GM21786 (cell line): ENCODE measurements around the gene STARD5.
"Not testable (repeated sequence)": the region's sequence is repeated elsewhere in the genome, so short reads cannot be mapped to it uniquely, and the experiment has no call there.

Experiments used
- ATAC-seq: cut with Tn5 transposase; IDR thresholded peaks from one replicate; pipeline ENCODE4 v1.9.1; 2021; ENCODE audit not compliant: unreplicated experiment

Gene STARD5

DNA sequence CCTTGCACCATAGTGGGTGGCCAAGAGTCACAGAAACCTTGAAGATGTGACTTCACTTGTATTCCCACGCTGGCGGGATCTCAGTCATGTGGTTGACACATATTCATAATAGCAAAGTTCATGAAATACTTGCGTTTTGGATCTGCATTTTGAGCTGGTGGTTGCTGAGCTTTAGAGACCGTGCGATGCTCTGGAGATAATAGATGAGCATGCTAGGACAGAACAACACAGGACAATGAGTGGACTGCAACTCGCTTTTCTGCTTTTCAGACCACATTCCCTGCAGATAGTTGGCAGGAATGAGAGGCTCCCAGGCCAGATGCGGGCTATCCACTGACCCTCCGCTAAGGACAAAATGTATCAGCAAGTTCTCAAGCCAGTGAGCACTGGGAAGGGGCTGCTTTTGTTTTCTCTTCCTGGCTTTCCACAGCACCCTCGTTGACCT, 13.8 kb upstream of the STARD5 start:
- no peak for ATAC-seq

GRCh38 chr15:81337241-81337640, 13.3 kb upstream of the STARD5 start:
- no peak for ATAC-seq

- no peak for ATAC-seq
Measured at GRCh38 chr15:81336568-81336967, 12.6 kb upstream of the STARD5 start.

- no peak for ATAC-seq
Measured at GRCh38 chr15:81335631-81336030, 11.7 kb upstream of the STARD5 start.

DNA sequence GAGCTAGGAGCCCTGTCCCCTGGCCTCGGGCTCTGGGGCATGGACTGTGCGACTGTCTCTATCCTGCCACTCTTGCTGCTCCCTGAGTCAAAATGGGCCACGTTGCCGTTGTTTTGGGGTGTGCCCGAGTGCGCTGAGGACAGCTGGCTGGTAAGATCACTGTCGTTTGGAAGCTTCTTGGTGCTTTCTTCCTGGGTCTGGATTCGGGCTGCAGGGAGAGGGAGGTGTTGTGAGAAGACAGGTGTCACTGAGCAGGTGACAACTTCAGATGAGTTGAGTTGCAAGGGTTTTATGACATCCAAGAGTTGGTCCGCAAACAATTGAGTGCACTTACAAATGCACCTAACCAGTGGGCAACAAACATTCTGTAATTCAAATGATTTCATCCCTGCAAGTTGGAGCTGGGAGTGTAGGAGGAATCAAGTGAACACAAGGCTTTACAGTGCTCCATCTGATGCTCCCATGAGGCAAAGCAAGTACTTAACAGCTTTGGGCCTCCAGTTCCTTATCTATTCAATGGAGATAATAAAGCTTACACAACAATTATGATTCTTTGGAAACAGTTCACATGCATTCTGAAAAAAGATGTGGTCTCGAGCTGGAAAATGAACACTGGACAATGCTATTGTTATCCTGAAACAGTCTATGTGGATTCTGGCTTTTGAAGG, 11.0 kb upstream of the STARD5 start:
- ATAC-seq = no peak

DNA sequence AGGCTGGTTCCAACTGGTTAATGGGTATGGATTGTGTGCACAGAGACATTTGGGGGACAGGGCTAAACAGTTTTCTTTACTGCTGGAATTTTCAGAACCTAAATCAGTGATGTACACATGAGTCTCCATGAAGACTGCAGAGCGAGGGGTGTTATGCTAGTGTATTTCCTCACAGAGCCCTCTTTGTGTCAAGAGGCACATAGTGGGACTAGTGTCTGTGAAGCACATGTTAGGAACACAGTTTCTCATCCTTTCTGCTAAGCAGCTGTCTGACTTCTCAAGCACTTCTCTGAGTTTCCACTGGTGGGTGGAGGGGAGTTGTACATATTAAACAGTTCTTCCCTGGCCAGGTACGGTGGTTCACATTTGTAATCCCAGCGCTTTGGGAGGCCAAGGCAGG, 9.4 kb upstream of the STARD5 start:
- ATAC-seq = no peak

GRCh38 chr15:81332326-81332725, 8.4 kb upstream of the STARD5 start:
- no peak for ATAC-seq

DNA sequence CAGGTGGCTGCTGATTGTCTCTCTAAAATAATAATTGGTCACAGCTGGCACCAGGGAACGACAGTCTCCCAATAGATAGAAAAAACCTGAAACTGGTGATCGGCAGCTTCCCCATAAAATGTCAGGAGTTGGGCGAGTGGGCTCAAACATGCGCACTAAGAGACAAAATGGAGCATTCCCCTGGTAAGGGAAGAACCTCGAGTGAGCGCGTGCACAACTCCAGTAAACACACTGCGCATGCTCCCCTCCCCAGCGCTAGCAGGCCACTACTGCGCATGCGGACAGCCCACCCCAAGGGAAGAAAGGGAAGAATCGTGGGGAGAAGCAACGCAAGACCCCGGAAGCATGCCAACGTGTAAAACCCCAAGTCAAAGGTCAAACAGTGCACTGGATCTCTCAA, 7.7 kb upstream of the STARD5 start:
- no peak for ATAC-seq

DNA sequence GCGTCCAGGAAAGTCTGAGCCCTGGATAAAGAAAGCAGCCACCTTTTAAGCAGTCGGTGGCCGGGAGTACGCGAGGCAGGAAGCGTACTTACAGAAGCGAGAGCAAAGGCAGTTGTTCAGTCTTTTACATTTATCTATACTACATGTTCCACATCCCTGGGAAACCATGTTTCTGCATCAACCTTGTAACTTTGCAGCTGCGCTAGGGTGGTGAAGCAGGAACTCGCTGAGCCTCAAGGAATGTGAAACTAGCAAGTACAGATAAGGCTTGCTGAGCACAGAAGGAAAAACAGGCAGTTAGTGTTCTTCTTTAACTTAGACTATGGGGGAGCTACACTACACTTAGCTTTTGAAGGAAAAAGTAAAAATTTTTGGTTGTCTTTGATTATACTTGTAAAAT, 7.2 kb upstream of the STARD5 start:
- ATAC-seq = not testable (repeated sequence)

DNA sequence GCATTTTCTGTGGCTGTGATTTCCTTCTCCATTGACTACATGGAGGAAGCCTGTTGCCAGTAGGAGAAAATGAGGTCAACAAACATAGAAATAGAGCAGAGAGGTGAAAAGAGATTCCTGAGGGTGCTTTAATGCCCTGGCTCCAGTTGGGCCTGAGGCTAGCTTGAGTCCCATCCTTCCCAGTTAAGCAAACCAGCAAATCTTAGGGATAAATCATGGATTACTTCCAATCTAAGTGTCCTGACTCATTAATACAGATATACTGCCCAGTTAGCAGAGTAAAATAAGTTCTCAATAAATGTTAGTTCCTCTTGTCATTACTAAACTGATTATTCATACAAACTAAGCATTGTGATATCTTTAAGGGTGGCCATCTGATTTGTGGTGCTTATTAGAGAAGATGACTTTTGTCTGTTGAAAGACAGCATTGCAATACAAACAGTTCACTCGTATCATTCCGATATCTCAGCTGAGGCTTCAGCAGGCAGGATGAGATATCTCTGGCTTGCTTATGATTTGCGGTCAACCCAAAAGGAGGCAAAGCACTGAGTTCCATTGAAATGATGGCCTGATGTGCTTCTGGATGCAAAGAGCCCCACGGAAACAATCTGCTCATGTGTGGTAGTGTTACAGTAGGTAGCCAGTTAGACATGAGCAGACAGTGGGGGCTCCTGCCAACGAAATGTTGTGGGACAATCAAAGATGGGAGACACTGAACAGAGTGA, 6.6 kb upstream of the STARD5 start:
- no peak for ATAC-seq

- no peak for ATAC-seq
Measured at GRCh38 chr15:81329446-81329845, 5.5 kb upstream of the STARD5 start.

DNA sequence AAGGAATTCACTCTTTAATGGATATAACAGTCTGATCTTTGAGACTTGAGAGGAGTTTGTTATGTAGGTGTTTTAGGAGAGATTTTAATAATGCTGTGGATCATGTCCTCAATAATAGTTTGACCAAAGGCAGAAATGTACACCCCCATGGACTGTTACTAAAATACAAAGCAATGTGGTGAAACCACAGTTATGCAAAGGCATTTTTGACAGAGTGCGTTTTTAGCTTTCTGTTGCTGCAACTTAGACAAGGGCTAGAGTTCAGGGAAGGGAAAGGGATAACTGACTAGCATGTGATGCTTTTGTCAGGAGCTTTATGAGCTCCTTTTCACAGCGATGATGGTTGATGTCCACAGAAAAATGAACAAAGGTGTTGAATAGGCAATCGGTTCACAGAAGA, 3.6 kb upstream of the STARD5 start:
- ATAC-seq = no peak

- ATAC-seq = no peak
Measured at GRCh38 chr15:81326466-81327212, 2.7 kb upstream of the STARD5 start.

DNA sequence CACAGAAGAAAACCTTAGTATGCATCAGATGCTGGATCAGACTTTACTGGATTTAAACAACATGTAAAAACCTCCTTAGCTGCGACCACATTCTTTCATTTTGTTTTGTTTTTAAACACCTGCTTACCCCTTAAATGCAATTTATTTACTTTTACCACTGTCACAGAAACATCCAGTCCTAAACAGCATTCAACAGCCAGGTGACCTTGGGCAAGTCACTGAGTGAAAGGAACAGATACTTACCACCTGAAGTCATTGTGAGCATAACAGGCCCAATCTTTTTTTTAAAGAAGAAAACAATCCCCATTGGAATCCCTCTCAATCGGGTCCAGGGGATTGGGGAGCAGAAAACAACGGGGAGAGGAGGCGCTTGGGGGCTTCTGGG, 390 bp downstream of the STARD5 start:
- ATAC-seq = peak; percentile 18

DNA sequence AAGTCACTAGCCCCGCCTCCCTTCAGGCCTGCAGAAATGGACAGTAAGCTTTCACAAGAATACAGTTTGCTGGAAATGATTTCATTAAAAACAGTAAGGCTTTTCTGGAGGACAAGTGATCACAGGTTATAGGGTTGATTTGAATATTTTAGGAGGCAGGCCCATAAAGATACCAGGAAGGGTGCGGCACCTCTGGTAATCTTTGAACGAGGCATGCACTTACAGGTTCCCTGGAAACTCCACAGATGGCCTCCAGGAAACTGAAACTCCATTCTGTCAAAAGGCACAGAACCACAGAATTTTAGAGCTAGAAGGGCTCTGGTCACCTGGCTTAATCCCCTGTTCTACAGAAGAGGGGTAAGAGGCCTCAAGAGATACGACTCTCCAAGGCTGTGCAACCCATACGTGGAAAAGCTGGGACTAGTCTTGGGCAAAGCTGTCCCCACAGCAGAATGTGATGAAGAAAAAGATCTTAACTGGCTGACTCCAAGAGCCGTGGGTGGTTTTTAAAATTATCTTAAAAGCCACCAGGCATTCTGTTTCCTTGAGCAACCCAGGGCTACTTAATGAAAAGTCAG, 1.2 kb downstream of the STARD5 start:
- no peak for ATAC-seq

GRCh38 chr15:81321667-81322066, 2.3 kb downstream of the STARD5 start:
- no peak for ATAC-seq

GRCh38 chr15:81317642-81318017, 6.3 kb downstream of the STARD5 start:
- ATAC-seq = no peak

DNA sequence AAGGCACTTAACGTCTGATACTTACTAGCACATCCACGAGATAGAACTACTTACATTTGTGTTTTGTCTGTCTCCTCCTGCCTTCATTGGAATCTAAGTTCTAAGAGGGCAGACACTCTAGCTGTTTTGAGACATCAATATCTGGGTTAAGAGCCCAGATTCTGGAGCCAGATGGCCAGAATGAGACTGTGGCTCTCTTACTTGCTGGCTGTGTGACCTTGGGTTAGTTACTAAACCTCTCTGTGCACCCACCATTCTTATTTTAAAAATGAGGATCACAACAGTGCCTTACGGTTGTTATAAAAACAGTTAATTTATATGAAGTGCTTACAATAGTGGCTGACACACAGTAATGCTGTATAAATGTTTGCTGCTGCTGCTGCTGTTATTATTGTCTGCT, 7.7 kb downstream of the STARD5 start:
- no peak for ATAC-seq

DNA sequence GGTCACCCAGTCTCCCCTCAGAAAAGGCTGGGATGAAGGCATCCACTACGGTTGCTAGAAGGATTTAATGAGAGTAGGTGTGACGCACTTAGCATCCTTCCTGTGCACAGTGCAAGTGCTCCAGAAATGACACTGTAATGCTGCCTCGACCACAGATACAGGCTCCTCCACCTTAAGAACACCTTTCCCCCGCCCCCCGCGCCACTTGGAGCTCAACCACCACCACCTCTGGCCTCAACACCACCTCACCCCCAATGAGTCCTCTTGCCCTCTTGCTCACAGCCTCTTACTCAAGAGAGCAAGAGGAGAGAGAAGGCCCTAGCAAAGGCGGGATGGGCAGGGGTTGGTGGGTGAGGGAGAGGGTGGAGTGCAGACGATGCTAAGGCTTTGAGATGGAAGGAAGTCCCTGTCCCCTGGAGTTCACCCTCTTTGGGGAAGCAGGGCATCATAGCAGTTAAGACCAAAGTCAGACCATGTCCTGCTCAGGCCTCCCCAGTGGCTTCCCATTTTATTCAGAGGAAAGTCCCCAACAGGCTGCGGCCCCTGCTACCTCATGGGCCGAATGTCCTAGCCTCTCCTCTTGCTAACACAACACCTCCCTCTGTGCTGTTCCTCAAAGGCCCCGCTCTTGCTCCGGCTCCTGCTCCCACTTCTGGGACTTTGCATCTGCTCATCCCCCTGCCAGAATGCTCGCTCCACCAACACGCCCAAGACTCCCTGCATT, 8.3 kb downstream of the STARD5 start:
- ATAC-seq = no peak

- ATAC-seq = no peak
Measured at GRCh38 chr15:81314378-81314777, 9.6 kb downstream of the STARD5 start.

GRCh38 chr15:81313686-81314085, 10.3 kb downstream of the STARD5 start:
- no peak for ATAC-seq
